SK-N-SH (cell line): ENCODE results near the gene SNX24. TPM values are rescaled to one million over a fixed set of nuclear protein-coding genes. Genes with fewer than 3 reads are reported as not detected.

Experiments used
- CTCF ChIA-PET: fragments of 300-600, 350-600 bp; formaldehyde crosslinking; extraction: SDS; loops from one replicate; lab custom pipeline; 2021; lab: Yijun Ruan, JAX
- POLR2A ChIA-PET: fragments of 350-600 bp; sonication (Branson Sonifier 250); formaldehyde crosslinking; extraction: SDS; loops from one replicate; lab custom pipeline; 2020; ENCODE audit warnings: antibody characterized with exemption, inconsistent platforms; lab: Yijun Ruan, JAX
- DNase-seq: peaks from one replicate; pipeline ENCODE4 v3.0.0; 2012
- H2AFZ ChIP-seq: fragments of 200-600 bp; sonication (generic); 2 replicates; pipeline ENCODE4 v1.8.1; 2016; ENCODE audit warnings: antibody characterized with exemption, mild to moderate bottlenecking, low read depth
- H3F3A ChIP-seq: fragments of 200-600 bp; sonication (generic); replicated peaks from 2 replicates; pipeline ENCODE3; 2016; ENCODE audit warnings: antibody characterized with exemption, mild to moderate bottlenecking; ENCODE audit not compliant: insufficient read depth
- H3K27ac ChIP-seq, 2 experiments: fragments of 200-500 bp in 1 of 2; fragments of 200-600 bp in 1 of 2; sonication (Bioruptor generic) in 1 of 2; sonication (generic), shearing (Covaris generic) in 1 of 2; 2 replicates each; pipeline versions ENCODE4 v1.5.1 to v1.6.1; 2014 to 2016; ENCODE audit warnings: low read depth in 2 of 2, inconsistent platforms in 1 of 2, low read length in 1 of 2, mild to moderate bottlenecking in 1 of 2, mixed read lengths in 1 of 2
- H3K27me3 ChIP-seq: fragments of 200-600 bp; sonication (generic), shearing (Covaris generic); 2 replicates; pipeline ENCODE4 v1.6.1; 2016; ENCODE audit warnings: mixed run types; ENCODE audit not compliant: insufficient read depth
- H3K36me3 ChIP-seq, 2 experiments: fragments of 200-500 bp in 1 of 2; fragments of 200-600 bp in 1 of 2; sonication (Bioruptor generic) in 1 of 2; sonication (generic) in 1 of 2; replicated peaks in 1 of 2; 2 replicates each; pipeline versions ENCODE3 to v1.5.1; 2014 to 2016; ENCODE audit warnings: low read length in 1 of 2, mild to moderate bottlenecking in 1 of 2; ENCODE audit not compliant: insufficient read depth in 2 of 2, control insufficient read depth in 1 of 2
- H3K4me1 ChIP-seq, 2 experiments: fragments of 200-500 bp in 1 of 2; fragments of 200-600 bp in 1 of 2; sonication (Bioruptor generic) in 1 of 2; sonication (generic), shearing (Covaris generic) in 1 of 2; 2 replicates each; pipeline versions ENCODE4 v1.5.1 to v1.6.1; 2014 to 2016; ENCODE audit warnings: low read depth in 1 of 2, low read length in 1 of 2, mixed run types in 1 of 2; ENCODE audit not compliant: insufficient read depth in 2 of 2, control insufficient read depth in 1 of 2
- H3K4me2 ChIP-seq: fragments of 200-600 bp; sonication (generic), shearing (Covaris generic); 2 replicates; pipeline ENCODE4 v1.6.1; 2017; ENCODE audit warnings: mixed run types
- H3K4me3 ChIP-seq, 2 experiments: fragments of 200-500 bp in 1 of 2; fragments of 200-600 bp in 1 of 2; sonication (Bioruptor generic) in 1 of 2; sonication (generic), shearing (Covaris generic) in 1 of 2; 2 replicates each; pipeline versions ENCODE4 v1.5.1 to v1.8.1; 2014 to 2016; ENCODE audit warnings: low read depth in 2 of 2, inconsistent platforms in 1 of 2, low read length in 1 of 2, mild to moderate bottlenecking in 1 of 2, mixed read lengths in 1 of 2, moderate library complexity in 1 of 2
- H3K79me2 ChIP-seq: fragments of 200-600 bp; sonication (generic); 2 replicates; pipeline ENCODE4 v1.8.1; 2017; ENCODE audit warnings: mild to moderate bottlenecking; ENCODE audit not compliant: insufficient read depth
- H3K9ac ChIP-seq: fragments of 200-600 bp; sonication (generic); 2 replicates; pipeline ENCODE4 v1.6.1; 2017; ENCODE audit warnings: mixed run types
- H3K9me2 ChIP-seq: fragments of 200-600 bp; sonication (generic); 2 replicates; pipeline ENCODE4 v1.6.1; 2017; ENCODE audit warnings: mixed run types
- H3K9me3 ChIP-seq: fragments of 200-600 bp; sonication (generic); 2 replicates; pipeline ENCODE4 v1.6.1; 2017; ENCODE audit warnings: mixed run types, mild to moderate bottlenecking, moderate library complexity
- H4K20me1 ChIP-seq: fragments of 200-600 bp; sonication (generic); 2 replicates; pipeline ENCODE4 v1.6.1; 2017; ENCODE audit warnings: mild to moderate bottlenecking, mixed run types; ENCODE audit not compliant: insufficient read depth
- CHD2 ChIP-seq: fragments of 150-350 bp; IDR thresholded peaks from 2 replicates; pipeline ENCODE4 v1.6.1; 2018; ENCODE audit warnings: low read length; ENCODE audit not compliant: partially characterized antibody
- EP300 ChIP-seq, 2 experiments: IDR thresholded peaks; 2 replicates each; pipeline versions ENCODE4 v1.4.0 to v1.6.1; 2012; ENCODE audit warnings: borderline replicate concordance in 1 of 2, low read depth in 1 of 2, low read length in 1 of 2
- FOSL2 ChIP-seq: IDR thresholded peaks from 2 replicates; pipeline ENCODE4 v1.4.0; 2012; ENCODE audit warnings: low read depth, mild to moderate bottlenecking, moderate library complexity, borderline replicate concordance
- FOXJ3 ChIP-seq: sonication (generic); formaldehyde crosslinking; IDR thresholded peaks from 2 replicates; pipeline ENCODE4 v1.5.1; 2020; ENCODE audit warnings: mild to moderate bottlenecking, missing genetic modification reagents
- GATA2 ChIP-seq: sonication (generic); formaldehyde crosslinking; IDR thresholded peaks from 2 replicates; pipeline ENCODE4 v1.5.0; 2020; ENCODE audit warnings: mild to moderate bottlenecking, missing genetic modification reagents
- IRF3 ChIP-seq: fragments of 150-350 bp; IDR thresholded peaks from 2 replicates; pipeline ENCODE4 v1.6.1; 2016; ENCODE audit warnings: mild to moderate bottlenecking, low read depth, low read length
- NRF1 ChIP-seq: IDR thresholded peaks from 2 replicates; pipeline ENCODE4 v1.6.1; 2012; ENCODE audit warnings: low read depth, mild to moderate bottlenecking, low read length
- POLR2AphosphoS5 ChIP-seq: IDR thresholded peaks from 2 replicates; pipeline ENCODE4 v1.6.1; 2012; ENCODE audit warnings: low read depth, low read length
- RXRA ChIP-seq: IDR thresholded peaks from 2 replicates; pipeline ENCODE4 v1.4.0; 2012; ENCODE audit warnings: low read depth, mild to moderate bottlenecking, borderline replicate concordance
- SMC3 ChIP-seq: IDR thresholded peaks from 2 replicates; pipeline ENCODE4 v1.6.1; 2012; ENCODE audit warnings: low read depth, low read length, improper control_type of control experiment
- TCF12 ChIP-seq: IDR thresholded peaks from 2 replicates; pipeline ENCODE4 v1.4.0; 2012
- WGBS: methylation state at CpG from one replicate; pipeline ENCODE4 v1.1.6; 2017; ENCODE audit warnings: low lambda C conversion rate; 5-methylcytosine and 5-hydroxymethylcytosine counted together
- polyA plus RNA-seq, 3 experiments: library from polyadenylated mRNA; depleted of rRNA; stranded (reverse); fragments of >200 nt; gene quantifications; 2 replicates each; pipeline ENCODE4 v1.2.3, GENCODE V29; 2012
- TF ChIP-seq, protein P1 (sequence below): fragments of 150-350 bp; IDR thresholded peaks from 2 replicates; pipeline ENCODE4 v1.6.1; 2017; ENCODE audit warnings: antibody characterized with exemption, low read length, low read depth, borderline replicate concordance
- TF ChIP-seq, protein P2 (sequence below): IDR thresholded peaks from 2 replicates; pipeline ENCODE4 v1.4.0; 2012; ENCODE audit warnings: low read depth
- TF ChIP-seq, protein P3 (sequence below): IDR thresholded peaks from 2 replicates; pipeline ENCODE4; 2012

The SNX24 gene
- polyA plus RNA-seq, 1 of the 3 experiments (the other 2 are of a cell fraction) = 8.2 TPM

- TF ChIP-seq RXRA (no peak), IRF3 (no peak)
- TF ChIP-seq, protein P1, sequence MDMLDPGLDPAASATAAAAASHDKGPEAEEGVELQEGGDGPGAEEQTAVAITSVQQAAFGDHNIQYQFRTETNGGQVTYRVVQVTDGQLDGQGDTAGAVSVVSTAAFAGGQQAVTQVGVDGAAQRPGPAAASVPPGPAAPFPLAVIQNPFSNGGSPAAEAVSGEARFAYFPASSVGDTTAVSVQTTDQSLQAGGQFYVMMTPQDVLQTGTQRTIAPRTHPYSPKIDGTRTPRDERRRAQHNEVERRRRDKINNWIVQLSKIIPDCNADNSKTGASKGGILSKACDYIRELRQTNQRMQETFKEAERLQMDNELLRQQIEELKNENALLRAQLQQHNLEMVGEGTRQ = no peak
- TF ChIP-seq, all 33 proteins: peak for 0
Measured at GRCh38 chr5:122844136-122844909, 1.1 kb upstream of the SNX24 start (continued).

DNA sequence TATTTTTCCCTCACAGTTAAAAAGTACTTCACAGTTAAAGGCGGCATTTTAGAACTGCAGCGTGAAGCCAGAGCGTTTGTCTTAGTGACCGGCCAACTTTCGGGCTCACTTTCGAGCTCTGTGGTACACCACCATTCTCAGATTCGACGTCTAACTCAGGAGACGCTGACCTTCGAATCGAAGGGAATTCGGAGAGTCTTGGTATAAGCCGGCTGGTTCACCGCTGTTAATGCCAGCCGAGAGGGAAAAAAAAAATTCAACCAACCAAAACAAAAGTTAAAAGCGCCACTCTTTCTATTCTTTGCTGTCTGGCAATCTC, 544 bp upstream of the SNX24 start:
- H3K27me3 ChIP-seq = no peaks in the 10 kb centered on the region
- peak overlapping the region; percentile 79 to 93 for H3K27ac ChIP-seq
- CTCF ChIA-PET = interaction anchor here (0.6 to 1.4 kb wide), 4 partner anchors 140 to 500 kb away, joined by 3 to 4 read pairs (median 3); no protein-coding TSS in a partner anchor
- H3K9me3 ChIP-seq = no peaks in the 10 kb centered on the region
- peaks cover 5% of the 10 kb centered on the region for H3F3A ChIP-seq
- peak overlapping the region; percentile 75 for H3K4me2 ChIP-seq
- no peak for DNase-seq
- H3K9ac ChIP-seq = peak overlapping the region; percentile 83
- peak overlapping the region; percentile 86 to 90 for H3K4me3 ChIP-seq
- POLR2A ChIA-PET = interaction anchor here (0.6 to 0.7 kb wide), 3 partner anchors 53 to 252 kb away, joined by 3 read pairs; no protein-coding TSS in a partner anchor
- no peaks in the 10 kb centered on the region for H3K36me3 ChIP-seq
- H3K9me2 ChIP-seq = no peaks in the 10 kb centered on the region
- no peak for TF ChIP-seq NRF1
- no peak for TF ChIP-seq FOXJ3 (CRISPR knock-in tag)
- no peak for TF ChIP-seq SMC3
- no peak for TF ChIP-seq RXRA
- TF ChIP-seq FOSL2 = no peak
- TF ChIP-seq, protein P2, sequence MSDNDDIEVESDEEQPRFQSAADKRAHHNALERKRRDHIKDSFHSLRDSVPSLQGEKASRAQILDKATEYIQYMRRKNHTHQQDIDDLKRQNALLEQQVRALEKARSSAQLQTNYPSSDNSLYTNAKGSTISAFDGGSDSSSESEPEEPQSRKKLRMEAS = no peak
- TF ChIP-seq TCF12 = no peak
- TF ChIP-seq, protein P3, sequence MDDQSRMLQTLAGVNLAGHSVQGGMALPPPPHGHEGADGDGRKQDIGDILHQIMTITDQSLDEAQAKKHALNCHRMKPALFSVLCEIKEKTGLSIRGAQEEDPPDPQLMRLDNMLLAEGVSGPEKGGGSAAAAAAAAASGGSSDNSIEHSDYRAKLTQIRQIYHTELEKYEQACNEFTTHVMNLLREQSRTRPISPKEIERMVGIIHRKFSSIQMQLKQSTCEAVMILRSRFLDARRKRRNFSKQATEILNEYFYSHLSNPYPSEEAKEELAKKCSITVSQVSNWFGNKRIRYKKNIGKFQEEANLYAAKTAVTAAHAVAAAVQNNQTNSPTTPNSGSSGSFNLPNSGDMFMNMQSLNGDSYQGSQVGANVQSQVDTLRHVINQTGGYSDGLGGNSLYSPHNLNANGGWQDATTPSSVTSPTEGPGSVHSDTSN = no peak
- TF ChIP-seq IRF3 = no peak
- TF ChIP-seq POLR2AphosphoS5 = no peak
- no peak for TF ChIP-seq EP300 (IDR thresholded peaks at IDR 0.05; ENCODE audit: borderline replicate concordance in 1 of 2, low read depth in 1 of 2, low read length in 1 of 2)
- no peak for TF ChIP-seq CHD2
- TF ChIP-seq GATA2 = no peak
- TF ChIP-seq, all 33 proteins: peak for 0
- Histone ChIP-seq H2AFZ (peak overlapping the region; percentile 96), H3K4me1 (peaks cover 7% of the 10 kb centered on the region in 2 experiments; a peak in 3 of 4 replicates), H4K20me1 (no peaks in the 10 kb centered on the region), H3K79me2 (peaks cover 41% of the 10 kb centered on the region)
- WGBS = 41% methylated on average over 16 of the region's 16 CpGs
